GM20431 (cell line): ENCODE measurements around the gene TMC1.
"Not testable (repeated sequence)": the region's sequence is repeated elsewhere in the genome, so short reads cannot be mapped to it uniquely, and the experiment has no call there.

Source experiments
- in situ Hi-C: fragments of 300-500 bp; cut with MseI, MboI; formaldehyde crosslinking; loops from one replicate; pipeline ENCODE4 v1.15.0; 2020; ENCODE audit warnings: low sequenced_read_pairs; ENCODE audit not compliant: unreplicated experiment

The TMC1 gene

GRCh38 chr9:72839085-72839484 lies 317.7 kb downstream of the TMC1 start:
- in situ Hi-C loops = no loop called here

DNA sequence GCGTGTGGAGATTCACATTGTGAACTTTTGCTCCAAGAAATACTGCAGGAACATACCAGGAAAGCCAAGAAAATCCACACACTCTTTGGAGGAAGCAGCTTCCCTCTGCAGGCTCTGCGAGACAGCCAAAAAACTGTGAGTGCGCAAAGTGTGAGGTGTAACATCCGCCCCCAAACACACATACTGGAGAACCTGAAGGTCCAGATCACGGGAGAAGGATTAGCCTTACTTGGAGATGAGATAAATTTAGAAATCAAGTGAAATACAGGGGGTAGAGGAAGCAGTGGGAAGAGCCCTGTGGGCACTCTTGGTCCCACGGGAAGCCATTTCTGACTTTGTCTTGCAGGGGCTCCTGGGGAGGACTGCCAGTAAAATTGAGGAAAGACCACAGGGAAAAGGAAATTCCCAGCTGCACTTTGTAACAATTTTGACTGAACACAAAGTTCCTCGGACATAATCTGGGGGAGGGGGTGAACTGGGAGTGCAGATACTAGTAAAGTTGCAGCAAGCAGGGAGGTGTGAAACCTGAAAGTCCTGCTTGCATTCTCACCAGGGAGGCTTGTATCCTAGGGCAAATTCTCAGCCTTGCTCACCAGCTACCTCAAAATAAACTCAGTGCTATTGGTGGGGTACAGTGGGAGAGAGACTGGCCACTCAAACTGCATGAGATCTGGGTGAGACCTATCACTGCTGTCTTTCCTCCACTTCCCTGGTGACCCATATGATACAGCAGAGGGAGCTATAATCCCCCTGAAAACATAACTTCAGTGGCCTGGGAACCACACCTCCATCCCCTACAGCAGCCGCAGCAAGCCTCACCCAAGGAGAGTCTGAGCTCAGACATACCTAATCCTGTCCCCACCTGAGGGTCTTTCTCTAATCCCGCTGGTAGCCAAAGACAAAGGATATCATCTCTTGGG lies 322.4 kb downstream of the TMC1 start:
- in situ Hi-C loops = no loop called here

GRCh38 chr9:72844440-72844768 lies 323.0 kb downstream of the TMC1 start:
- in situ Hi-C loops = no loop called here

DNA sequence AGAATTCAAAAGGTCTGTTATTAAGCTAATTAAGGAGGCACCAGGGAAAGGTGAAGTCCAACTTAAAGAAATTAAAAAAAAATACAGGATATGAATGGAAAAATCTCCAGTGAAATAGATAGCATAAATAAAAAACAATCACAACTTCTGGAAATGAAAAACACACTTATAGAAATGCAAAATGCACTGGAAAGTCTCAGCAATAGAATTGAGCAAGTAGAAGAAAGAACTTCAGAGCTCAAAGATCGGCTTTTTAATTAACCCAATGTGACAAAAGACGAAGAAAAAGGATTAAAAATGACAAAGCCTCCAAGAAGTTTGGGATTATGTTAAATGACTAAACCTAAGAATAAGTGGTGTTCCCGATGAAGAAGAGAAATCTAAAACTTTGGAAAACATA lies 323.6 kb downstream of the TMC1 start:
- in situ Hi-C loops = not testable (repeated sequence)

- in situ Hi-C loops = not testable (repeated sequence)
Measured at GRCh38 chr9:72850209-72850608, 328.8 kb downstream of the TMC1 start.

GRCh38 chr9:72855321-72855720 lies 333.9 kb downstream of the TMC1 start:
- in situ Hi-C loops = no loop called here

DNA sequence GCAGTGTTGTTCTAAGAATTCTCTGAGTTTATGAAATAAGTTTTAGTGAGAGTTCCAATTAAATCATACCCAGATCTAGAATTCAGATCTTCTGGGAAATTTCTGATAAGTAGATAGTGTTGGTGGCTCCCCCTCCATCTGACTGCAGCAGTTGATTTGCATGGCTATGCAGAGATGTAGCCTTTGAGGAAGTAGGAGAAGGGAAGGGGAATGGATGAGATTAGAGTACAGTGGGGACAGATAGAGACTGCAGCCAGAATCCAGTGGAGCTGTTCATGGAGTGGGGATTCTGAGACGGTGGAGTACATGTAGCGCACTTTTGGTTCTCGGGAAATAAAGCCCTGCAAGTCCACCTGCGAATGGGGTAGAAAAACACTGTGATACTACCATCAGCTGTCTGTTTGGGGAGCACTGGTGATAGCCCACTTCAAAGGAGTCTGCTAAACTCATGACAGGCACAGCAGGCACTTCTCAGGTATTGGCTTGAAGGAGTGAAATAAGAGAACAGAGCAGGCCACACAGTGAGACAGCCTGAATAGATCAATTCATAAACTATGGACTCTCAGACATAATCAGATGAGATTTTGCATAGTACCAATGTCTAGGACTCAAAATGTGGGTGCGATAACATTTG lies 334.6 kb downstream of the TMC1 start:
- in situ Hi-C loops = no loop called here

DNA sequence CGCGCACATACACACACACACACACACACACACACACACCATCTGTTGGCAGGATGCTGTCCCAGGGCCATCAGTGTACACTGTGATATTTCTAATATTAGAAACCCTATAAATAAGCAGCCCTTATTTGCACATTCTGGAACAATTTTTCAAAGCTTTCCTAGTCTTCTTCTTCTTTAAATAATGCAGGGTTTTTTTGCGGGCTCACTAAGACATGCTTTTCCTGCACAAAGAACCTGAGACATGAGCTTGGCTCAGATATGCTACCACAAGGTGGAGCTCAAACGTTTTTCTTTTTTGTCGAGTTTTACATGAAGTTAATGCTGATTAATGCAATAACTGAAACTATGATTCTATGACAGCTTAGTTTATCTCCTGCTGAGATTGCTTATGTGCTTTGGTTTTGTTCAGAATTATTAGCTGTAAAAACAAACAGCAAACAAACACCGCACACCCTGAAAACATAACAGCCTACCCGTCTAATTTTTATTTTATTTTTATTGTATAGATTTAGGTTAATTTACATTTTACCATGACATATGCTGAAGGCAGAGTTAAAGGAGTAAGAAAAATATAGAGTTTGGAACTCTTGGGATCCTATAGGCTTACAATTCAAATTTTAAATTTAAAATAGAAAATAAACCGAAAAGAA lies 335.7 kb downstream of the TMC1 start:
- in situ Hi-C loops = no loop called here

GRCh38 chr9:72857624-72857996 lies 336.2 kb downstream of the TMC1 start:
- in situ Hi-C loops = no loop called here

- in situ Hi-C loops = no loop called here
Measured at GRCh38 chr9:72858089-72858912, 336.9 kb downstream of the TMC1 start.

DNA sequence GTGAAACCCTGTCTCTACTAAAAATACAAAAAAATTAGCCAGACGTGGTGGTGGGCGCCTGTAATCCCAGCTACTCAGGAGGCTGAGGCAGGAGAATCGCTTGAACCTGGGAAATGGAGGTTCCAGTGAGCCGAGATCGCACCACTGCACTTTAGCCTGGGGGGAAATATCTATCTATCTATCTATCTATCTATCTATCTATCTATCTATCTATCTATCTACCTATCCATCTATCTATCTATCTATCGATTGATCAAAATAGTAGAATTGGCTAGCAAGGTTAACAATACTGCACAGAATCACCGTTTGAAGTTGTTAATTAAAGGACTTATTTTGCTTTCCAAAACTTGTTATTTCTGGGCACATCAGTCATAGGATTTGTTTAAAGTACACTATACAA lies 341.4 kb downstream of the TMC1 start:
- in situ Hi-C loops = not testable (repeated sequence)

GRCh38 chr9:72863456-72864094 lies 342.2 kb downstream of the TMC1 start:
- in situ Hi-C loops = no loop called here

- in situ Hi-C loops = no loop called here
Measured at GRCh38 chr9:72864327-72864726, 342.9 kb downstream of the TMC1 start.

GRCh38 chr9:72871685-72872084 lies 350.3 kb downstream of the TMC1 start:
- in situ Hi-C loops = no loop called here

DNA sequence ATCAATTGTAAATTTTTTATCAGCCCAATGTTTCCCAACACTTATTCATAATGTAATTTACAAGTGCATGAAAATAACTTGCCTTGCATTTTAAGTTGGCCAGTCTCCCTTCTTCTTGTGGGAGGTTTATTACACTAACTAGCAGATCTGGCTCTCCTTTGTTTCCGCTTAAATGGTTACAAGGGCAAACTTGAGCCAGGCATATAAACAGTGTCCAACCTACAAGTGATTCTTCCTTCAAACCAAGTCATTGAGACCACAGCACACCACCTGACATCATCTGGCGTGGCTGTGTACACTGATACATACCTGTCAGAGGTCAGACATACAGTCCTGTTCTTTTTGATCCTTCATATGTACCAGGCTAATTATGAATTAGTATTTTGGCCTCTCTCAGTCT lies 351.3 kb downstream of the TMC1 start:
- in situ Hi-C loops = no loop called here

GRCh38 chr9:72873456-72873855 lies 352.0 kb downstream of the TMC1 start:
- in situ Hi-C loops = no loop called here

DNA sequence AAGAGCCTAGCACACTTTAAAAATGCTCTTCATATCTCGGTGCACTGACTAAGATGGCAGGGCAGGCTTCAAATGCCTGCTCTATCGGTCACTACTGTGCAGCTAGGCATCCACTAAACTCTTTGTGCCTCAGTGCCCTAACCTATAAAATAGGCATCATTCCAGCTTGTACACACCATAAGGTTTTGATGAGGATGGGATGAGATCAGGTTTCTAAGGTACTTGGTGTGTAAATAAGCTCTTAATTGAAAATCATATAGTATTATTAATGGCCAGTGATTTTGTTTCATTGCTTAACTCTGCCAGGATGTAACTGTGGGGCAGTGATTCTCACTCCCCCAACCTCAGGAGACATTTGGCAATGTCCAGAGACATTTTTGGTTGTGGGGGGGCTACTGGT lies 352.9 kb downstream of the TMC1 start:
- in situ Hi-C loops = no loop called here

GRCh38 chr9:72875221-72875620 lies 353.8 kb downstream of the TMC1 start:
- in situ Hi-C loops = no loop called here

DNA sequence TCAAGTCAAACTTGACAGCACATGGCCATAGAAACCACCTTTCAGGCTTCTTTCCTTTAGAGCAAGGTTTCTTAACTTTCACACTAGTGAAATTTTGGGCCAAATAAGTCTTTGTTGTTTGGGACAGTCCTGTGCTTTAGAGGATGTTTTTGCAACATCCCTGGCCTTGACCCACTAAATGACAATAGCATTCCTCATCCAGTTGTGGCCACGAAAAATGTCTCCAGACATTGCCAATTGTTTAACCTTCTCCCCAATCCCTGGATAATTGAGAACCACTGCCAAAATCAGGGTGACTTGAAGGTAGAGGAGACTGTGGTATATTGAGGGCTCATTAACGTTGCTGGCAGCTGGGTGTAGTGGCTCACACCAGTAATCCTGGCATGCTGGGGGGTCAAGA lies 359.4 kb downstream of the TMC1 start:
- in situ Hi-C loops = no loop called here
